Activated CD4-positive, alpha-beta T cell treated with anti-CD3 and anti-CD28 coated beads, Interleukin-2, amount 50 U/mL, for 1 hour (primary cell): ENCODE data around the gene CNOT4.
"Not testable (repeated sequence)": the region's sequence is repeated elsewhere in the genome, so short reads cannot be mapped to it uniquely, and the experiment has no call there.

Experiments
- DNase-seq: peaks from one replicate; pipeline ENCODE4 v3.0.0-alpha.2; 2020

Gene CNOT4

DNA sequence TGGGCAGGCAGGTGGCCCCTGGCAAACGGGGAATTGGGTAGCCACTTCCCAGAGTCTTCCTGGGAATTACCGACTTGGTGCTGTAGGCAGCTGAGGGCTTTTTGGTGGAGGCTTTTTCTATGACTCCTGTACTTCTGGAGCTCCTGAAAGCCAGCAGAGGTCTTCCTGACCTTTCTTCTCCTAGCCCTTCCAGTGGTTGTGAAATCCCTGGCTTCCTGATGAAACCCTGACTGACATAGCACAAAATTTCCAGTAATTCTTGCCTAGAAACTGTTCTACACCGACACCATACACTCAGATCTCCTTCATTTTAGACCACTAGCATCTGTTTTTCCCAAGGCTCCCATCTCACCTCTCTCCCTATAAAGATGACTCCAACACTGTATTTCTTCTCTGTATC lies 156.1 kb downstream of the CNOT4 start:
- no peak for DNase-seq

DNA sequence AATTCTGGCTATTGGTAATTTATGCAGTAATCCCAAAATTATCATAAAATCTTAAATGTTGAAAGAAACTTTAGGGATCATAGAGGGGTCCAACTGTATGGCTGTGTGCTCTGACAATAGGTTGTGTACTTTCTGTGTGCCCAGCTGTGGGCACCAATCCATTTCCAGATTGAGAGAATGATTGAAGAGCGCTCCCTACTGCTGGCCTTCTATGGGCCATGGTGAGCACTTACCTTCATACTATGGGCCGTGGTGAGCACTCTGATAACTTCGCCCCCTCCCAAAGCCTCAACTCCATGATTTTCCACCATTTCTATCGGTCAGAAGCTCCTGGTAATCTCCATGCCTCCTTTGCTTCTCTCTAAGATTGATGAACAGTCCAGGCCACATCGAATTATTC lies 157.6 kb downstream of the CNOT4 start:
- DNase-seq, result no peak

DNA sequence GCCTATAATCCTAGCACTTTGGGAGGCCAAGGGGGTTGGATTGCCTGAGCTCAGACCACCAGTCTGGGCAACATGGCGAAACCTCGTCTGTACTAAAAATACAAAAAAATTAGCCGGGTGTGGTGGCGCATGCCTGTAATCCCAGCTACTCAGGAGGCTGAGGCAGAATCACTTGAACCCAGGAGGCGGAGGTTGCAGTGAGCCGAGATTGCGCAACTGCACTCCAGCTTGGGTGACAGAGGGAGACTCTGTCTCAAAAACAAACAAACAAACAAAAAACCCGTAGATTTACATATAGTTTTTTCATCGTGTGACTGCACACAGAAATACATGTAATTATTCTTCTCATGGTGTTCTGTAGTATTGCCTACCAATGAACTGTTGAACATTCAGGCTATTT lies 158.8 kb downstream of the CNOT4 start:
- DNase-seq, result not testable (repeated sequence)

DNA sequence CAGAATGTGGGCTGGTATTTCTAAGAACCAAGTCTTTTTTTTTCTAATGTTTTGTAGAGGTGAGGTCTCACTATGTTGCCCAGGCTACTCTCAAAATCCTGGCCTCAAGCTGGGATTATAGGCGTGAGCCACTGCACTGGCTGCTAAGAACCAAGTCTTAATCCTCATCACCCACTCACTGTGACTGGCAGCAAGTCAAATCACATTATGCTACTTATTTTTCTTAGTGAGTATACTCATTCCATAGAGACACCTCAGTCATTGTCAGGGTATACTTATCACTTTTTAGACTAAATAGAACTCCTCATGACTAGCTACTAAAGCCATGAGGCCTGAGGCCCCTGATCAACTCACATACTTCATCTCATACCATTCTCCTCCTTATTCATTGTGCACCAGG lies 160.2 kb downstream of the CNOT4 start:
- no peak for DNase-seq

DNA sequence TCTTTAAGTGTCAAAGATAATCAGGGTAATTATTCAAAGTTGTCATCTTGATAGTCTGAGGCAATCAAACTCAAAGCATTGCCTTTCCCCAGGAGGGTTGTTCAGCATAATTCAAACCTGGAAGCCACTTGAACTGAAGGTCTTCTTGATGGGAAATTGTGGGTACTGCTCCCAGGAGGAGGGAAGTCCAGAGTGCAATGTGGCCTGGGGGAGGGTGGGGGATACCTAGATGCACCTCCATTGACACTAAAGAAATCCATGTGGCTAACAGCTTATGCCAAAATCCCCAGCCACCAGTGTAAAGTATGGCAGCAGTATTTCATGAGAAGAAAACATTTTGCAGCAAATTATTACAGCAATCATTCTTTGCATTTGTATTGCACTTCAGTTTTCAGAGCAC lies 161.4 kb downstream of the CNOT4 start:
- no peak for DNase-seq

DNA sequence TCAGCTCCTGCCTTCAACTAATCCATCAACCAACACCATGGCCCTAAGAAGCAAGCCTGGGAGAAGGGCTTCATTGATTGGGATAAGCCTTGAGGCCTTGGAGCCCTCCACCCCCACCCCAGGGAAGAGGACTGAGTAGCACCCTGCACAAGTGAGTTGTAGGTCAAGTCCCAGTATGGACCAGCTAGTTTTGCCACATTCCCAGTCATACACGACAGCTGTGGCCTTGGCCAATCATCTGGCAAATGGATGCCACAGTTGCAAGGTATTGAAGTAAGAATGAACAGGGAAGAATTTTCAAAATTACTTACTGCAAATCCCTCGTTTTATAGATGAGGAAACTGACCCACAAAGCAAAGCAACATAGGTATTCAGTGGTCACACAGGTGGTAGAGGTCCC lies 166.5 kb downstream of the CNOT4 start:
- no peak for DNase-seq

DNA sequence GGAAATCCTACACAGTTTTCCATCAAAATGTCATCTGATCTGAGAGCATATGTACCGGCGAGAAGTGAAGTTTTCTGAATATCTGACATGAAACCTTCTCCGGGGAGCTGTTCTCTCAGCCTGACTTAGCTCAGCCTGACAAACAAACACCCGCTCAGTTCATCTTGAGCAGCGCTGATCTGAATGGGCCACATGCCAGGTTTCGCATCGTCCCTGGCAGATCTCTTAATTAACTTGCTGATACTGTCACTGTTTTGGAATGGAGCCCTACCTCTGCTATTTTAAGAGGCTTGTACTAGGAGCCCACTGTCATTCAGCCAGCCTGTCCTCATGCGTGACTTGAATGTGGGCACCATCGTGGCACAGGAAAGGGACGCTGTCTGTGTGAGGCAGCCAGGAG lies 167.0 kb downstream of the CNOT4 start:
- no peak for DNase-seq

DNA sequence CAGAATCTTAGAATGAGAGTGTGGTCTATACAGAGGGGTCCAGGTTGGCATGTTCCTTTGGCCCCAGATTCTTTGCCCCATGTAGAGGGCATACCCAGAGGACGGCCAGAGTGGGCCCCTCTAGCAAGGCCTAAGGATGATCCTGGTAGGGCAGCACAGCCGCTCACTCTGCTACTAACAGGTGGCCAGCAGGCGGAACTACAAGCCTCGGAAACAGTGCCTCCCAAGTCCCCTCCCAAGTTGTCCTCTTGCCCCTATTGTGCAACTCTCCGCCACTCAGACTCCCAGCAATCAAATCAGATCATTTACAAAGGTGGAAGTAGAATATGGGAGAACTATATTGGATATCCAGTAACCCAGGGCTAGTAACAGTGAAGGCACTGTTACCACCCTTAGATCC lies 168.9 kb downstream of the CNOT4 start:
- DNase-seq, result no peak

DNA sequence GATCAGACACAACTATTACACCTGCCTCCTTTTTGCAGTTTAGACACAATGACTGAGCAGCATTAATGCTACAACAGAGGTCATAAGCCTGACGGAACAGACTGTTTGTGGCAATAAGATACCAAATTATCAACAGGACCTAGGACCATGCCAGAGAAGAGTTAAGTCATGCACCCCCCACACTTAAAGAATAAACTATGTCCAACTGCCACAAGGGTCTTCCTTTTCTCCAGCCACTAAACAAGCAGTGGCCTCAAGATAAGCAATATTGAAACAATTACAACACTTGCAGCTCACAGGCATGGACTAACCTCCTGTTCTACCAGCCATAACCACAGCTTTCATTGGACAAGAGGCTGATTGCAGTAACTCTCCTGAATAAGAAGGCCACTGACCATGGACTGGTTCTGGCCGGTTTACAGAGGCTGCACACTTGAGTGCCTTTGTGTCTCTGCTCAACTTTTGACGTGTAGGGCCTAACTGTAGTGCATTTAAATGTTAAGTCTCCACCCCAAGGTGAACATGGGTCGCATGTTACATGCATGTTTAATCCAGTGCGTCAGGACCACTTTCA lies 171.8 kb downstream of the CNOT4 start:
- DNase-seq, result no peak

DNA sequence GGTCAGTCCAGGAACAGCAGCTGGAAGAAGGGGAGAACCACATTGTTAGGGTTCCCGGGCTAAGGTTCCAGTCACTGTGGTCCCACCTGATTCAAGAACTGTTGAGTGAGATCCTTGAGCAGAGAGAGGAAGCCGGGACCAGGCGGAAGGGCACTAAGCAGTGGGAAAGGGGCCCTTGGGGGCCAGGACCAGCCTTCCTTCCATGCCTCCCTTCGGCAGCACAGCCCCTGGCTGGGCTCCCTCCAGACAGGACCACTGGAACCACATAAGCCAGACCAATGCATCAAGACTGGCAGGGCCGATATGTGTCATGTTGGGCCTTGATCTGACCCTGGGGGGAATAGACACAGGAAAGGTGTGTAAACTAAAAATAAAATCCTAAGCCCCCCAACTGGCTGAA lies 172.4 kb downstream of the CNOT4 start:
- no peak for DNase-seq

DNA sequence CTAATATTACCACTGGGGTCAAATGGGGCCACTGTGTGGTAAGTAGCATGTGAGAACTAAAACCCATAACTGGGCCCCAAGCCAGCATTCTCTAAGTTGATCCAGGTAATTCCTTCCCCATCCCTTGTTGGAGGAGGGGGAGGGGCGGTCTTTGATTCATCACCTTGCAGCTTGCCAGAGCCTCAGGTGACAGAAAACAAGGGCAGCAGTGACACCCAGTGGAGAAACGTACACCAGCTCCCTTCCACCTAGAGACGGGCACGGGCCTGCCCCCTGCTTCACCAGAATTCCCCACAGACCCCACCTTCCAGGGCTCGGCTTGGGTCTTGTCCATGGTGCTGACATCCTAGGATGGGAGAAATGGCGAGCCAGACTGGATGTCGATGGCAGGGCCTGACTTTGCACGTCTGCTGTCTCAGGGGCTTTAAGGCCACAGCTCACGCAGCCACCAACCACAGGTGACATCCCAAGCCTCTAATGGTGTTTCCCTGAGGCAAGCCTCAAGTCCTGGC lies 174.2 kb downstream of the CNOT4 start:
- DNase-seq, result peak; percentile 1

DNA sequence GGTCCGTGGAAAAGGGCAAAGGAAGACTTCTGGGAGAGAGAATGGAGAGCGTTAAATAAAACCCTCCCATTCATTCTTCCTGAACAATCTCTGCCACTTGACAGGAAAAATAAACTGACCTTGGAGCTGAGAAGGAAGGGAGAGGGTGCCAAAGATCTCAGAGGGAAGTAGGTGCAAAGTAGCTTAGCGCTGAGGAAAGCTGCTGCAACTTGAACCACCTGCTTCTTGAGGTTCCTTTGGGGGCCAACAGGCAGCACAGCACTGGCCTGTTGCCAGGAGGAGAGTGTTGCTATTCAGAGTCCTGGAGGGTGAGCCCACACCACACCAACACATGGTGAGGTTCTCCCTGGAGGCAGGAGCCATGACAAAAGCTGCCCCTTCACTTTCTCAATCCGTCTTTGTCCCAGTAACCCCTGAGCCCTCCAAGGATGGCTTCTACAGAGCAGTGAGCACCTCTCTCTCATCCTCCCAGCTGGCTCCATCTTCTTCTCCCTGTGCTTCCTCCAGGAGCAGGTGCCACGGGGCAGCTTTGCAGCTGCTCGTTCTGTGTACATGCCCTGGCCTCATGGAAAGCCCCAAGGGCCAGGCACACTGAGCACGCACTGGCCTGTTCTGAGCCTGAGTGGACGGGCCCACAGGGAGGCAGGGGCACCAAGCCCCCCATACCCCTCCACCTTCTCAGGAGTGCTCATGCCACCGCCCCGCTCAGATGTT lies 174.9 kb downstream of the CNOT4 start:
- DNase-seq, result no peak

DNA sequence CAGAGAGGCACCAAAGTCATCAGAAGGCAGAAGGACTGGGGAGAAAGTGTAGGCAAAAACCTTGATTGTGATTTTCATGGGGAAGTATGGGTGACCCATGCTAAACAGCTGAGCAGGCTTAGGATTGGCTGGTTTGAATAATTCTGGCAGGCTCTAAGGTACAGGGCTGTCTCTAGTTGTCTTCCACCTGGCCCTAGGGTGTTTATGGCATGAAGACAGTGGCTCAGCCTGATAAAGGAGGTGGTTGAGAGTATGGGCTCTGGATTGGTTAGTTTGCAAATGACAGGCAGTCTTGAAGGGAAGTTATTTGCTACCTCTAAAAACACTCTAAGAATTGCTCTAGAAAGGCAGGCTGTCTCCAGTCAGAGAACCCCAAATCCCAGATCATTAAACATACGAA lies 176.0 kb downstream of the CNOT4 start:
- no peak for DNase-seq

DNA sequence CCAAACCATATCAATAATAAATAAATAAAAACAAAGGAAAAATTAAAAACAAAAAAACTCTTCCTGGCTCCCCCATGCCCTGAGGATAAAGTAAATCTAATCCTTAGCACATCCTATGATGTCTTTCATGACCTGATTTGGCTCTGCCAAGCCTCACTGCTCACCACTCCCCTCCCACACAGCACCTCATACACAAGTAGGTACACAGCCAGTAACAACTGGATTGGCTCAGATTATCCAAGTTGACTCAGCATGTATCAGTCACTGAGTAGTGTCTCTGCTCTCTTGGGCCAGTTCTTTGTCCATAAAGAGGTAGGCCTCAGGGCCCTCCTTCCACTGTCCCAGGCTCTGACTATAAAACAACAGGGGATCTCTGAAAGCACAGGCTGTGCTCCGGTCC lies 176.7 kb downstream of the CNOT4 start:
- no peak for DNase-seq

DNA sequence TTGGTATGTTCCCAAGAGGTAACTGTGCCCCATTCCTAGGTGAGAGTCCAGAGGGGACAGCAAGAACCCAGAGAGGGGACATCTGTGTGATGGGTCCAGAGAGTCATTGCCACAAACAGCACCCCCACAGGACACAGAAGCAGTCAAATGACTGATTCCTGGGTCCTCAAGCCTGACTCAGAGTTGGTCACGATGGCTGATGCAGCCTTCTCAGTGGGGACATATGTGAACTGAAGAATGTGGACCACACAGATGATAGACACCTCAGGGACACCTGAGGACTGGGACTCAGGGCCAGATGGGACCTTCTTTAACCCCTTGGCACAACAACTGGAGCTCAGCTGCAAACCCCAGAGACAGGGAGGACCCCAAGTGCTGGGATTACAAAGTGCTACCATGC lies 179.8 kb downstream of the CNOT4 start:
- DNase-seq, result no peak

DNA sequence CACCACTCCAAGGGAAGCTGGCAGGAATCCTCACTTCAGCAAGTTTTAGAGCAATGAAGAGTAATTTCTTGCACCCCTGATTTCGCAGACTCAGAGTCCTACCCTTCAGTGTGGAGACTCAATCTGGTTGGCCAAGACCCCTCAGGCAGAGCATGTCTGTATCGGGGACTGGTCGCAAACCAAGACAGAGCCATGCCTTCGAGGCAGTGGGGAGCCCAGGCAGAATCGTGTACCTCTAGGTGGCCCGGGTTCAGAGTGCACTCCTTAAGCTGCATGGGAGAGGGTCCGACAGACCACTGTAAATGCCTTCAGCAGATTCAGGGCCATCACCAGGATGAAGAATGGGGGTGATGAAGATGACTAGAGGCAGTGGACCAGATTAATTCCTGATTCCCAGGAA lies 181.4 kb downstream of the CNOT4 start:
- DNase-seq, result no peak

DNA sequence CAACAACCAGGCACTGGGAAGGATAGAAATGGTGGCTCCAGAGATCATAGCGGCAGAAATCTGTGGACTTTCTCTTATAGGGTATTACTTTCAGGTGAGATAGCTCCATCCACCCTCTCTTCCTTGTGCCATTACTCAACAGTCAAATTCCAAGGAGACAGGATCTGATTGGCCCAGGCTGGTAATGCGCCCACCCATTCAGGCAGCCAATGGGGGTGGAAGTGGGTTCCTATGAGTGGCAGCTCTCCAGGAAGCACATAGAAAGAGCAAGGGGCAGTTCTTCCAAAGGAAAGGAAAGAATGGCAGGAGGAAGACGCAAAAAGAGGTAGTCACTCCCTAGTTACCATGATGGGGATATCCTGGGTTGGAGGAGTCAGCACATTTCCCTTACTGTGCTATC lies 181.8 kb downstream of the CNOT4 start:
- DNase-seq, result no peak

DNA sequence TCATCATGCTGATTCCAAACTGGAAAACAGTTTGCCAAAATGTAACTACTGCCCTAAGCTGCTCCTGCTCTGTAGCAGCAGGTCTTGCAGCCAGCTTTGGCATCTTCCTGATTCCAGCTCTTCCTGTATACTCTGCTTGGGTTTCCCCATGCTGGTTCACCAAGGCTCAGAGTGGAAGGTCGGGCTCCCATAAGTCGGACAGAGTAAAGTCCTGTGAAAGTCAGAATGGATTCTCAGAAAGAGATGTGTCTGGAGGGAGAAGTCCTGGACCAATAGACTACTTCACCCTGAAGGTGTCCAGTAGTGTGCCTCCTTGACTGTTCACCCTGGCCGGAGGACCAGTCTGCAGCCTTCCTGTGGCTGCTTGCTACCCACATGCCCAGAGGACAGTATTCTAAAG lies 182.4 kb downstream of the CNOT4 start:
- no peak for DNase-seq

DNA sequence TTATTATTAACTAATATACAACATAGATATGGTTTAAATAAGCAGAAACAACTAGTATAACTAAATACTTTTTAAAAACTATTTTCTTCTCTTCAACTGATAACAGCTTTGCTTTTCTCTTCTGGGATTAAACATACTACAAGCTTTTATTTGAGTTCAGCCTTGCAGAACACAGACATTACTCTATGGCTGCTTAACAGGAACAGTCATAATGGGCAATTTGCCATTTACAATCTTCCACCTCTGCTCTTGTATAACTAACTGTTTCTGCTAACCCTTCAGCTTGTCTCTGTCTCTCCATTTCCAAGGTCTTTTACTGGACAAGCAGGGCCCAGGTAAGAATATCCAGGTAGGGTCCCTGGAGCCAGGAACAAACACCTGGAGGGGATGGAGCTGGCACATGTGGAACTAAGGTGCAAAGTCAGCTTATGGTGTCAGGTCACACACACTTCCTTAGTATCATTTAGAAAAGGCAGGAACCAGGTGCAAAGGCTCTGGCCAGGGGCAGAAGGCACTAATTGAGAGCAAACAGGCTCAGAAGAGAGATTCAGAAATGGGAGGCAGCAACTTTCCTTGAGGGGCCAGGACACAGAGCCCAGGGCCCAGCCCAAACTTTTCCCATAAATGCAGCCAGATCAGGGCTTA lies 183.1 kb downstream of the CNOT4 start:
- DNase-seq, result no peak

DNA sequence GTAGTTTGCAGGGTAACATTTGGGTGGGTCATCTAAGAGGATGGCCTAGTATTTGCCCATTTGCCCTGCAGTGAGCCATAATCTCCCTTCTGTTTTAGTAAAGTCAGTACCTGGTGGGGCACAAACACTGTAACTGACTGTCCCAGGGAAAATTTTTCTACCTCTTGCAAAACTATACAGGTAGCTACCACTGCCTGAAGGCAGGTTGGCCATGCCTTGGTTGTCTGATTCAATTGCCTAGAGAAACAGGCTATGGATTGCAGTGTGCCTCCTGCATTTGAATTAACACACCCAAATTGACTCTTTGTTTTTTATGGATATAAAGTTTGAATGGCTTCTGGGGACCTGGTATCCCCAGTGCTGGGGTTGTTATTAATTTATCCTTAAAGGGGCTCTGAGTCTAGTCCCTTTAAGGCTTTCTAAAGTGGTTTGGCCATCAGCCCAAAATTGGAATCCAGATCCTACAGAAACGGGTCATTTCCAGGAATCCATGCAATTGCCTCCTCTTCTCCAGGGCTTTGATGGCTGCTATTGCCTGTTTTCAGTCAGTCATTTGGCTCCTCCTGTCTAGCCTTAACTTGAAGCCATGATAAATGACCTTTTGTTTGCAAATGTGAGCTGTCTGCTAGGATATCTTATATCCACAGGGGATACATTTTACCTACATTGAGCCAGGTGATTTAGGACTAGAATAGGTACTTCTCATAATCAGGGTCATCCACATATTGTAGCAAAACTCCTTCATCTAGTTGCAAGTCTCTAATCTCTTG lies 187.1 kb downstream of the CNOT4 start:
- DNase-seq, result no peak

DNA sequence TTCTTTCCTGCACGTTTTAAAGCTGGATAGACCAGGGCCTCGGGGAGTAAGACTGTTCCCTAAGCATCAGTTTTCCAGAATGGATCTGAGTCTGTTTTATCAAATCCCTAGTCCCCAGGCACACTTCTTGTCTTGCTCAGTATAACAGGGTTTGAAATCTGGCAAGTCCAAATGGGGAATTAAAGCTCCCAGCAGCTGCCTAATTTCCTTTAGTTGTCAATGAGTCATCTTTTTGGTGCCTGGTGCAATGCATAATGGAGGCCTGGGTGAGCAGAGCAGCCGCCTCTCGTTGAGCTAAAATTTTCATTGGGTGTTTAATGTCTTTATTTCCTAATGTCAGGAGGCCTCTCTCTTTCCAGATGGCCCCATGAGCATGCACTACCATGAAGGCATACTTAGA lies 188.3 kb downstream of the CNOT4 start:
- no peak for DNase-seq

DNA sequence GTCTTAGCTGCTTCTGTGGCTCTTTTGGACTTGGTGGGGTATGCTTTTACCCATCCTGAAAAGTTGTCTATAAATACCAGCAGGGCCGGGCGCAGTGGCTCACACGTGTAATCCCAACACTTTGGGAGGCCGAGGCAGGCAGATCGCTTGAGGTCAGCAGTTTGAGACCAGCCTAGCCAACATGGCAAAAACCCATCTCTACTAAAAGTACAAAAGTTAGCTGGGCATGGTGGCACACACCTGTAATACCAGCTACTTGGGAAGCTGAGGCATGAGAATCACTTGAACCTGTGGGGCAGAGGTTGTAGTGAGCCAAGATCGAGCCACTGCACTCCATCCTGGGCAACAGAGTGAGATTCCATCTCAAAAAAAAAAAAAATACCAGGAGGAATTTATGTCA lies 188.9 kb downstream of the CNOT4 start:
- not testable (repeated sequence) for DNase-seq

DNA sequence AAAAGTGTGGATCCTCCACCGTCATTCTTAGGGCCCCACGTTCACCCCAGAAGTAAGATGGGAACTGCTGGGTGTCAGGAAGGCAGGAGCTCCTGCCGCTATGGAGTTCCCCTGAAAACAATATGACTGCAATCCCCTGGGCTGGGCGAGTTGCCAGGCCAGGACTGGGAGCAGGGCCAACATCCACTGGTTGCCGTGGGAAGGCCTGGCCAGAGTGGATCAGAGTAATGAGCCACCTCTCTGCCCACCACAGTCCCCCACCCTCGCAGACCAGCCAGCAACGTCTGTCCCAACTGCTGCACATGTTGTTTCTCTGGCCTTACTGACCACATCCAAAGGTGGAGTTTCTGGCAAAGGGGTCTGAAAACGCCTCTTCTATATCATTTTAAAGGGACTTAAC lies 189.6 kb downstream of the CNOT4 start:
- no peak for DNase-seq
